Heart left ventricle (tissue), 16 donors: ENCODE measurements around the gene SAMM50. TPM values are rescaled to one million over a fixed set of nuclear protein-coding genes. Genes with fewer than 3 reads are reported as not detected.

ENCODE experiments used
- ATAC-seq, 4 donors: fragments of 200-7000 bp; cut with Tn5 transposase; one replicate each; pipeline ENCODE4 v1.9.1; 2020 to 2022; ENCODE audit warnings: moderate library complexity in 4 of 4, mild to moderate bottlenecking in 3 of 4, moderate number of reproducible peaks in 1 of 4
- DNase-seq, 5 donors: peaks; one replicate each; pipeline ENCODE4 v3.0.0-alpha.2; 2020
- H3K27ac ChIP-seq, 12 donors: fragments of 200-600 bp; sonication (generic) in 4 of 12; one replicate each; pipeline versions ENCODE4 v1.5.0 to v1.8.0; 2016 to 2022; ENCODE audit warnings: mild to moderate bottlenecking in 2 of 12
- H3K27me3 ChIP-seq, 9 donors: fragments of 200-600 bp; sonication (generic) in 2 of 9; one replicate each; pipeline versions ENCODE4 v1.5.1 to v1.8.0; 2016 to 2022; ENCODE audit warnings: mild to moderate bottlenecking in 3 of 9
- H3K36me3 ChIP-seq, 9 donors: fragments of 200-600 bp; sonication (generic) in 2 of 9; one replicate each; pipeline versions ENCODE4 v1.5.0 to v1.8.0; 2018 to 2022; ENCODE audit warnings: mild to moderate bottlenecking in 2 of 9
- H3K4me1 ChIP-seq, 12 donors: fragments of 200-600 bp; sonication (generic) in 4 of 12; one replicate each; pipeline versions ENCODE4 v1.5.0 to v1.8.0; 2016 to 2022; ENCODE audit warnings: mild to moderate bottlenecking in 3 of 12
- H3K4me3 ChIP-seq, 12 donors: fragments of 200-600 bp; sonication (generic) in 4 of 12; one replicate each; pipeline versions ENCODE4 v1.5.0 to v1.8.0; 2017 to 2022; ENCODE audit warnings: mild to moderate bottlenecking in 9 of 12, moderate library complexity in 4 of 12
- H3K9me3 ChIP-seq, 12 donors: fragments of 200-600 bp; sonication (generic) in 4 of 12; one replicate each; pipeline versions ENCODE4 v1.5.0 to v1.8.0; 2016 to 2022; ENCODE audit warnings: mild to moderate bottlenecking in 1 of 12
- POLR2A ChIP-seq, 2 donors: fragments of 450-650 bp; IDR thresholded peaks; one replicate each; pipeline ENCODE4 v1.6.1; 2017; ENCODE audit warnings: antibody characterized with exemption in 2 of 2, mild to moderate bottlenecking in 2 of 2, moderate library complexity in 2 of 2
- WGBS, 4 donors: extraction: QIAGEN DNeasy Blood & Tissue Kit in 2 of 4; methylation state at CpG; one replicate each; pipeline versions ENCODE4 v1.1.5 to v1.1.7; 2013 to 2018; 5-methylcytosine and 5-hydroxymethylcytosine counted together
- intact Hi-C, 10 donors: fragments of 100-400 bp; cut with DNase I; formaldehyde crosslinking; loops; one replicate each; pipeline versions ENCODE4 v1.11.1 to v1.14.2; 2022
- polyA plus RNA-seq, 2 donors: library from polyadenylated mRNA; stranded (reverse); fragments of 200-250 nt; gene quantifications; one replicate each; pipeline ENCODE4 v1.2.3, GENCODE V29; 2013
- total RNA-seq, 9 donors: library from RNA; depleted of rRNA in 2 of 9; stranded (reverse); fragments of >200 nt in 2 of 9; fragmentation: NEBNext Ultra II Directional in 3 of 9; extraction: Animal tissue kit (Norgen Biotek cat#: 25700) in 3 of 9; gene quantifications; one replicate each; pipeline versions ENCODE4 v1.1.0 to v1.2.4, GENCODE V29; 2016 to 2023
- TF ChIP-seq, protein P1 (sequence below), 12 donors: fragments of 200-600 bp; sonication (generic) in 4 of 12; IDR thresholded peaks; one replicate each; pipeline versions ENCODE4 v1.5.0 to v1.8.0; 2018 to 2022; ENCODE audit warnings: antibody characterized with exemption in 12 of 12, mild to moderate bottlenecking in 5 of 12
- donor health status: ischemic (EF 13 %, LVEDD 7.1; RV severe dilation, severe dysfunction).
- donor health status: healthy with polysubstance abuse.
- donor health status: DM: no; HTN: yes; CAD: no.
- donor health status: DM: no; HTN: no; CAD: no.
- donor health status: ischemic (EF 25% LVEDD 6.9; RV normal size, moderate dysfunction).
- donor health status: ischemic (EF 25% LVEDD 5.7; RV mildly dilated, moderate dysfunction).
- donor health status: healthy.
- donor health status: DM: yes; HTN: yes; CAD: no.
- donor health status: ischemic (EF 35%, LVEDD 5.7; RV mildly dilated, moderate dysfunction).
- donor health status: nonischemic (EF 11% LVEDD 7.7; RV severe dilation, severe dysfunction).
- donor health status: DM: yes; HTN: yes; CAD: no.
- donor health status: PGD.
- donor health status: ischemic (EF 29% LVEDD 5.4; RV normal size, mild dysfunction).
- donor health status: nonischemic (EF 23%, LVEDD 6.1; RV moderate dilation, normal function).

The SAMM50 gene
- total and polyA plus RNA-seq, 11 donors = 32.5 to 74.8 (median 66.2) TPM

DNA sequence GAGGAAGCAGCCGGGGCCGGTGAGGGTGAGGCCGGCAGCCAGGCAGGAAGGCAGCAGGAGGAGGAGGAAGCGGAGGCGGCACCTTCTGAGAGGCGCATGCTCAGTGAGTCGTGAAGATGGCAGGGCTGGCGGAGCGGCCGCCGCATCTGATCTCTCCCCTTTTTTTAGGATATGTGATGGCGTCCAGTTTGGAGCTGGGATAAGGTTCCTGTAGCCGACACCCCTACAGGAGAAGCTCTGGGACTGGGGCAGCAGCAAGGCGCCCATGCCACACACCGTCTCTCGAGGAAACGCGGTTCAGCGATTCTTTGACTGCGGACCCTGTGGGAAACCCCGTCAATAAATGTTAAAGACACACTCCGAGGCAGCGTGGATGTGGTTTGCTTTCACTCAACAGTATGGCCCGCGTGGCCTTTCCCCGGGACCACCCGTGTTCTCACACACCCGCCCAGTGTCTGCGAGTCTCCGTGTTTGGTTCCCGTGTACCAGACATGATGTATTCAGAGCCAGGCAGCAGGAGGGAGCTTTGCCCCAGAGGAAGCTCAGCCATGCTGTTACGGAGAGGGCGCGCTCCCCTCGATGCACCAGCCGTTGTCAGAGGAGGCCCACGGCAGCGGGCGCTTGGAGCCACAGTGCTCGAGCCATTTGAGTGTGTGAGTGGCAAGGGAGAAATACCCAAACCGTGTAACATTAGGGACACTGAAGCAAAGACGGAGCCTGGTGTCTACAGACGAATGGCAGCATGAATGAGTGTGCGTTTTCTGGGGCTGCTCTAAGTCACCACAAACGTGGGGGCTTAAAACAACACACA lies 41.1 kb downstream of the SAMM50 start:
- peak; percentile 58 to 88 (median 70) for DNase-seq
- ATAC-seq = peak in 2 of 4 donors; percentile 16 to 44
- Histone ChIP-seq H3K9me3 (no peaks in the 10 kb centered on the region), H3K27ac (peak overlapping the region in 7 of 12 donors; percentile 18 to 74 (median 44)), H3K4me1 (peaks cover 0 to 37% (median 9%) of the 10 kb centered on the region in 12 donors), H3K36me3 (peaks cover 0 to 73% (median 52%) of the 10 kb centered on the region in 9 donors), H3K27me3 (no peaks in the 10 kb centered on the region), H3K4me3 (peak overlapping the region in 10 of 12 donors; percentile 1 to 49 (median 33))
- intact Hi-C loops = loop anchor here in 2 of 10 donors (5.0 to 10.0 kb wide), 3 partner anchors 86 to 328 kb away; no protein-coding TSS in a partner anchor
- 82 to 89% (median 84%) methylated on average over 40 to 45 of the region's 45 CpGs for WGBS, 4 donors
- TF ChIP-seq, protein P1, sequence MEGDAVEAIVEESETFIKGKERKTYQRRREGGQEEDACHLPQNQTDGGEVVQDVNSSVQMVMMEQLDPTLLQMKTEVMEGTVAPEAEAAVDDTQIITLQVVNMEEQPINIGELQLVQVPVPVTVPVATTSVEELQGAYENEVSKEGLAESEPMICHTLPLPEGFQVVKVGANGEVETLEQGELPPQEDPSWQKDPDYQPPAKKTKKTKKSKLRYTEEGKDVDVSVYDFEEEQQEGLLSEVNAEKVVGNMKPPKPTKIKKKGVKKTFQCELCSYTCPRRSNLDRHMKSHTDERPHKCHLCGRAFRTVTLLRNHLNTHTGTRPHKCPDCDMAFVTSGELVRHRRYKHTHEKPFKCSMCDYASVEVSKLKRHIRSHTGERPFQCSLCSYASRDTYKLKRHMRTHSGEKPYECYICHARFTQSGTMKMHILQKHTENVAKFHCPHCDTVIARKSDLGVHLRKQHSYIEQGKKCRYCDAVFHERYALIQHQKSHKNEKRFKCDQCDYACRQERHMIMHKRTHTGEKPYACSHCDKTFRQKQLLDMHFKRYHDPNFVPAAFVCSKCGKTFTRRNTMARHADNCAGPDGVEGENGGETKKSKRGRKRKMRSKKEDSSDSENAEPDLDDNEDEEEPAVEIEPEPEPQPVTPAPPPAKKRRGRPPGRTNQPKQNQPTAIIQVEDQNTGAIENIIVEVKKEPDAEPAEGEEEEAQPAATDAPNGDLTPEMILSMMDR (IDR thresholded peaks at IDR 0.05) = no peak
- no peak for TF ChIP-seq POLR2A (IDR thresholded peaks at IDR 0.05)

DNA sequence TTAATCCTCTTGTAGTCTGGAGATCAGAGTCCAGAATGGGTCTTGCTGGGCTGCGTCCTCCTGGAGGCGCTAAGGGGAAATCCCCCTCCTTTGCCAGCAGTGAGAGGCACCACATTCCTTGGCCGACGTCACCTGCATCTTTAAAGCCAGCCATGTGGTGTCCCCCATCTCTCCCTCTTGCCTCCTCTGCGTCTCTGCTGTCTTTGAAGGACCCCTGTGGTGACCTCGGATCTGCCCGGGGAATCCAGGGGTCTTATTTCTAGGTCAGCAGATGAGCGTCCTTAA lies 41.7 kb downstream of the SAMM50 start:
- 83 to 87% (median 86%) methylated on average over 8 of the region's 8 CpGs for WGBS, 4 donors
- Histone ChIP-seq H3K4me1 (peaks cover 0 to 37% (median 9%) of the 10 kb centered on the region in 12 donors), H3K27me3 (no peaks in the 10 kb centered on the region), H3K36me3 (peaks cover 0 to 68% (median 47%) of the 10 kb centered on the region in 9 donors), H3K27ac (no peak overlapping the region), H3K4me3 (no peak overlapping the region), H3K9me3 (no peaks in the 10 kb centered on the region)
- no peak for DNase-seq
- intact Hi-C loops = loop anchor here in 2 of 10 donors (5.0 to 10.0 kb wide), 3 partner anchors 85 to 328 kb away; no protein-coding TSS in a partner anchor
- ATAC-seq = no peak
- no peak for TF ChIP-seq POLR2A (IDR thresholded peaks at IDR 0.05)
- TF ChIP-seq, protein P1 (IDR thresholded peaks at IDR 0.05) = no peak

GRCh38 chr22:43998679-43999264 lies 43.5 kb downstream of the SAMM50 start:
- Histone ChIP-seq H3K27me3 (no peaks in the 10 kb centered on the region), H3K27ac (peak overlapping the region in 10 of 12 donors; percentile 33 to 75 (median 58)), H3K36me3 (peaks cover 0 to 55% (median 35%) of the 10 kb centered on the region in 9 donors), H3K4me3 (peak overlapping the region in 1 of 12 donors; percentile 3), H3K9me3 (no peaks in the 10 kb centered on the region), H3K4me1 (peaks cover 0 to 44% (median 8%) of the 10 kb centered on the region in 12 donors)
- DNase-seq (peak in 3 of 5 donors; percentile 34 to 80 (median 63)), ATAC-seq (peak; percentile 91 to 94 (median 92))
- WGBS, 4 donors = 45 to 58% (median 48%) methylated on average over 15 of the region's 15 CpGs
- intact Hi-C loops = loop anchor here in 2 of 10 donors (5.0 to 10.0 kb wide), 3 partner anchors 84 to 326 kb away; no protein-coding TSS in a partner anchor
- TF ChIP-seq, protein P1 (IDR thresholded peaks at IDR 0.05) = no peak
- TF ChIP-seq POLR2A (IDR thresholded peaks at IDR 0.05) = no peak

DNA sequence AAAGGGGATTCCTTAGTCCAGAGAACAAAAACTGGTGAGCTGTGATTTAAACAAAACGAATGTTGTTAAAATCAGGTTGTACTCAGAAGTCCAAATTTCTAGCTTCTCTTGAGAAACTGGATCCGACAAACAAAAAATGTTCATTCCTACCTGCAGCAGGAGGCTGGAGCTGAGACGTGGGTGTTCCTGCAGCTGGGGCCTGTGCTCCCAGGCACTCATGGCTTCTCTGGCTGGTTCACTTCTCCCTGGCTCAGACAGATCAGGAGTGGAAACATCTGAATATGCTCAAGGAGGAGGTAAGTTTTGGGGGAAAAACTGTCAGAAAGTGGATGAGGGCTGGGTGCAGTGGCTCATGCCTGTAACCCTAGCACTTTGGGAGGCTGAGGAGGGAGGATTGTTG lies 44.1 kb downstream of the SAMM50 start:
- Histone ChIP-seq H3K9me3 (no peaks in the 10 kb centered on the region), H3K27me3 (no peaks in the 10 kb centered on the region), H3K36me3 (peaks cover 0 to 49% (median 32%) of the 10 kb centered on the region in 9 donors), H3K4me1 (peaks cover 0 to 44% (median 10%) of the 10 kb centered on the region in 12 donors), H3K4me3 (peak overlapping the region in 2 of 12 donors; percentile 20 to 27), H3K27ac (peak overlapping the region in 7 of 12 donors; percentile 21 to 75 (median 60))
- 82 to 88% (median 86%) methylated on average over 3 of the region's 3 CpGs for WGBS, 4 donors
- ATAC-seq (peak in 1 of 4 donors; percentile 21), DNase-seq (no peak)
- intact Hi-C loops = loop anchor here in 2 of 10 donors (5.0 to 10.0 kb wide), 3 partner anchors 83 to 325 kb away; no protein-coding TSS in a partner anchor
- TF ChIP-seq, protein P1 (IDR thresholded peaks at IDR 0.05) = no peak
- no peak for TF ChIP-seq POLR2A (IDR thresholded peaks at IDR 0.05)
